ENCODE data around the gene EXOC4.

The EXOC4 gene

GRCh38 chr7:134041477-134041876 lies 788.6 kb downstream of the EXOC4 start:
- no peak for DNase-seq
- H3K79me1 ChIP-seq (ENCODE audit: low read length): no peaks in the 10 kb centered on the region
- H2BK15ac ChIP-seq (replicated peaks; ENCODE audit: low read depth): no peak overlapping the region
- no peak overlapping the region for H4K8ac ChIP-seq (ENCODE audit: low read depth, low read length)
- H3K36me3 ChIP-seq (ENCODE audit: control insufficient read depth, insufficient read depth, low read length): no peaks in the 10 kb centered on the region
- H3K27me3 ChIP-seq (ENCODE audit: insufficient read depth, low read length, poor library complexity): no peaks in the 10 kb centered on the region
- H3K9ac ChIP-seq (ENCODE audit: low read length): no peak overlapping the region
- H3K27ac ChIP-seq (ENCODE audit: low read depth, low read length): no peak overlapping the region
- no peak overlapping the region for H3K4ac ChIP-seq (ENCODE audit: low read depth, low read length)
- H3K79me2 ChIP-seq (ENCODE audit: control insufficient read depth, insufficient read depth, low read length): no peaks in the 10 kb centered on the region
- no peak overlapping the region for H3K56ac ChIP-seq (ENCODE audit: low read length)
- H2BK120ac ChIP-seq (ENCODE audit: low read depth, low read length): no peak overlapping the region
- no peak overlapping the region for H2AK5ac ChIP-seq (ENCODE audit: low read length)
- H3K4me2 ChIP-seq (ENCODE audit: low read length): no peak overlapping the region
- no peak overlapping the region for H4K5ac ChIP-seq (ENCODE audit: low read length)
- no peaks in the 10 kb centered on the region for H3K4me1 ChIP-seq (ENCODE audit: control insufficient read depth, low read depth, low read length)
- H3K18ac ChIP-seq (ENCODE audit: low read length): no peak overlapping the region
- H3K23ac ChIP-seq (ENCODE audit: low read length): no peak overlapping the region
- no peak overlapping the region for H2BK5ac ChIP-seq (ENCODE audit: low read length)
- H3K4me3 ChIP-seq (ENCODE audit: low read length): no peak overlapping the region

GRCh38 chr7:134042307-134042706 lies 789.4 kb downstream of the EXOC4 start:
- H3K4me2 ChIP-seq (ENCODE audit: low read length): no peak overlapping the region
- H3K4ac ChIP-seq (ENCODE audit: low read depth, low read length): no peak overlapping the region
- H2BK120ac ChIP-seq (ENCODE audit: low read depth, low read length): no peak overlapping the region
- H3K36me3 ChIP-seq (ENCODE audit: control insufficient read depth, insufficient read depth, low read length): no peaks in the 10 kb centered on the region
- no peaks in the 10 kb centered on the region for H3K79me2 ChIP-seq (ENCODE audit: control insufficient read depth, insufficient read depth, low read length)
- no peak overlapping the region for H3K4me3 ChIP-seq (ENCODE audit: low read length)
- no peak overlapping the region for H2BK15ac ChIP-seq (replicated peaks; ENCODE audit: low read depth)
- no peak for DNase-seq
- no peak overlapping the region for H2AK5ac ChIP-seq (ENCODE audit: low read length)
- no peak overlapping the region for H3K56ac ChIP-seq (ENCODE audit: low read length)
- H3K27ac ChIP-seq (ENCODE audit: low read depth, low read length): no peak overlapping the region
- no peak overlapping the region for H4K8ac ChIP-seq (ENCODE audit: low read depth, low read length)
- H4K5ac ChIP-seq (ENCODE audit: low read length): no peak overlapping the region
- no peaks in the 10 kb centered on the region for H3K27me3 ChIP-seq (ENCODE audit: insufficient read depth, low read length, poor library complexity)
- no peak overlapping the region for H2BK5ac ChIP-seq (ENCODE audit: low read length)
- WGBS (ENCODE audit: extremely low coverage, insufficient coverage, low lambda C conversion rate): no CpG with 5 or more reads among the region's 4 CpGs
- no peak overlapping the region for H3K23ac ChIP-seq (ENCODE audit: low read length)
- no peaks in the 10 kb centered on the region for H3K79me1 ChIP-seq (ENCODE audit: low read length)
- no peak overlapping the region for H3K18ac ChIP-seq (ENCODE audit: low read length)
- H3K9ac ChIP-seq (ENCODE audit: low read length): no peak overlapping the region
- H3K4me1 ChIP-seq (ENCODE audit: control insufficient read depth, low read depth, low read length): no peaks in the 10 kb centered on the region

- Histone ChIP-seq H3K18ac (ENCODE audit: low read length) (no peak overlapping the region), H2BK15ac (replicated peaks; ENCODE audit: low read depth) (no peak overlapping the region), H3K79me2 (ENCODE audit: control insufficient read depth, insufficient read depth, low read length) (no peaks in the 10 kb centered on the region), H2BK5ac (ENCODE audit: low read length) (no peak overlapping the region), H3K79me1 (ENCODE audit: low read length) (no peaks in the 10 kb centered on the region), H3K56ac (ENCODE audit: low read length) (no peak overlapping the region), H3K4ac (ENCODE audit: low read depth, low read length) (no peak overlapping the region), H3K4me2 (ENCODE audit: low read length) (no peak overlapping the region), H3K27me3 (ENCODE audit: insufficient read depth, low read length, poor library complexity) (no peaks in the 10 kb centered on the region), H2BK120ac (ENCODE audit: low read depth, low read length) (no peak overlapping the region), H4K8ac (ENCODE audit: low read depth, low read length) (no peak overlapping the region), H3K36me3 (ENCODE audit: control insufficient read depth, insufficient read depth, low read length) (no peaks in the 10 kb centered on the region), H3K27ac (ENCODE audit: low read depth, low read length) (no peak overlapping the region), H3K4me1 (ENCODE audit: control insufficient read depth, low read depth, low read length) (no peaks in the 10 kb centered on the region), H3K23ac (ENCODE audit: low read length) (no peak overlapping the region), H3K9ac (ENCODE audit: low read length) (no peak overlapping the region), H2AK5ac (ENCODE audit: low read length) (no peak overlapping the region), H4K5ac (ENCODE audit: low read length) (no peak overlapping the region), H3K4me3 (ENCODE audit: low read length) (no peak overlapping the region)
- WGBS (ENCODE audit: extremely low coverage, insufficient coverage, low lambda C conversion rate): no CpG with 5 or more reads among the region's 2 CpGs
- no peak for DNase-seq
Observed at GRCh38 chr7:134044682-134045081, 791.8 kb downstream of the EXOC4 start.

- Histone ChIP-seq H3K27me3 (ENCODE audit: insufficient read depth, low read length, poor library complexity) (no peaks in the 10 kb centered on the region), H3K4me1 (ENCODE audit: control insufficient read depth, low read depth, low read length) (no peaks in the 10 kb centered on the region), H3K23ac (ENCODE audit: low read length) (no peak overlapping the region), H3K36me3 (ENCODE audit: control insufficient read depth, insufficient read depth, low read length) (no peaks in the 10 kb centered on the region), H2BK120ac (ENCODE audit: low read depth, low read length) (no peak overlapping the region), H3K4me3 (ENCODE audit: low read length) (no peak overlapping the region), H3K56ac (ENCODE audit: low read length) (no peak overlapping the region), H2AK5ac (ENCODE audit: low read length) (no peak overlapping the region), H2BK15ac (replicated peaks; ENCODE audit: low read depth) (no peak overlapping the region), H3K18ac (ENCODE audit: low read length) (no peak overlapping the region), H3K9ac (ENCODE audit: low read length) (no peak overlapping the region), H3K79me1 (ENCODE audit: low read length) (no peaks in the 10 kb centered on the region), H4K8ac (ENCODE audit: low read depth, low read length) (no peak overlapping the region), H3K4me2 (ENCODE audit: low read length) (no peak overlapping the region), H4K5ac (ENCODE audit: low read length) (no peak overlapping the region), H3K4ac (ENCODE audit: low read depth, low read length) (no peak overlapping the region), H3K79me2 (ENCODE audit: control insufficient read depth, insufficient read depth, low read length) (no peaks in the 10 kb centered on the region), H3K27ac (ENCODE audit: low read depth, low read length) (no peak overlapping the region), H2BK5ac (ENCODE audit: low read length) (no peak overlapping the region)
- DNase-seq: no peak
- no CpG with 5 or more reads among the region's 4 CpGs for WGBS (ENCODE audit: extremely low coverage, insufficient coverage, low lambda C conversion rate)
Observed at GRCh38 chr7:134045716-134046115, 792.8 kb downstream of the EXOC4 start.

- Histone ChIP-seq H4K5ac (ENCODE audit: low read length) (no peak overlapping the region), H2BK120ac (ENCODE audit: low read depth, low read length) (no peak overlapping the region), H3K27ac (ENCODE audit: low read depth, low read length) (no peak overlapping the region), H3K27me3 (ENCODE audit: insufficient read depth, low read length, poor library complexity) (no peaks in the 10 kb centered on the region), H4K8ac (ENCODE audit: low read depth, low read length) (no peak overlapping the region), H3K79me2 (ENCODE audit: control insufficient read depth, insufficient read depth, low read length) (no peaks in the 10 kb centered on the region), H2BK5ac (ENCODE audit: low read length) (no peak overlapping the region), H3K36me3 (ENCODE audit: control insufficient read depth, insufficient read depth, low read length) (no peaks in the 10 kb centered on the region), H3K4me1 (ENCODE audit: control insufficient read depth, low read depth, low read length) (no peaks in the 10 kb centered on the region), H3K9ac (ENCODE audit: low read length) (no peak overlapping the region), H3K79me1 (ENCODE audit: low read length) (no peaks in the 10 kb centered on the region), H3K4me3 (ENCODE audit: low read length) (no peak overlapping the region), H2AK5ac (ENCODE audit: low read length) (no peak overlapping the region), H3K23ac (ENCODE audit: low read length) (no peak overlapping the region), H3K18ac (ENCODE audit: low read length) (no peak overlapping the region), H3K4me2 (ENCODE audit: low read length) (no peak overlapping the region), H3K56ac (ENCODE audit: low read length) (no peak overlapping the region), H3K4ac (ENCODE audit: low read depth, low read length) (no peak overlapping the region), H2BK15ac (replicated peaks; ENCODE audit: low read depth) (no peak overlapping the region)
- no peak for DNase-seq
- WGBS (ENCODE audit: extremely low coverage, insufficient coverage, low lambda C conversion rate): no CpG with 5 or more reads among the region's 9 CpGs
Observed at GRCh38 chr7:134046594-134047128, 793.8 kb downstream of the EXOC4 start.

- Histone ChIP-seq H2BK5ac (ENCODE audit: low read length) (no peak overlapping the region), H3K56ac (ENCODE audit: low read length) (no peak overlapping the region), H2AK5ac (ENCODE audit: low read length) (no peak overlapping the region), H3K4ac (ENCODE audit: low read depth, low read length) (no peak overlapping the region), H2BK15ac (replicated peaks; ENCODE audit: low read depth) (no peak overlapping the region), H3K36me3 (ENCODE audit: control insufficient read depth, insufficient read depth, low read length) (no peaks in the 10 kb centered on the region), H4K8ac (ENCODE audit: low read depth, low read length) (no peak overlapping the region), H3K9ac (ENCODE audit: low read length) (no peak overlapping the region), H3K27me3 (ENCODE audit: insufficient read depth, low read length, poor library complexity) (no peaks in the 10 kb centered on the region), H2BK120ac (ENCODE audit: low read depth, low read length) (no peak overlapping the region), H3K4me2 (ENCODE audit: low read length) (no peak overlapping the region), H3K18ac (ENCODE audit: low read length) (no peak overlapping the region), H3K79me2 (ENCODE audit: control insufficient read depth, insufficient read depth, low read length) (no peaks in the 10 kb centered on the region), H3K27ac (ENCODE audit: low read depth, low read length) (no peak overlapping the region), H3K4me1 (ENCODE audit: control insufficient read depth, low read depth, low read length) (no peaks in the 10 kb centered on the region), H3K4me3 (ENCODE audit: low read length) (no peak overlapping the region), H4K5ac (ENCODE audit: low read length) (no peak overlapping the region), H3K23ac (ENCODE audit: low read length) (no peak overlapping the region), H3K79me1 (ENCODE audit: low read length) (no peaks in the 10 kb centered on the region)
- no CpG with 5 or more reads among the region's 4 CpGs for WGBS (ENCODE audit: extremely low coverage, insufficient coverage, low lambda C conversion rate)
- DNase-seq: no peak
Observed at GRCh38 chr7:134047675-134048074, 794.8 kb downstream of the EXOC4 start.
